Endothelial cell of umbilical vein (primary cell): ENCODE results near the gene HTR7. TPM values are rescaled to one million over a fixed set of nuclear protein-coding genes. Genes with fewer than 3 reads are reported as not detected.

Source experiments
- BruUV-seq: library from RNA; stranded (reverse); fragments of 400-500 nt; replicated peaks from 2 replicates; lab custom pipeline; 2021; lab: Mats Ljungman, UMichigan
- CTCF ChIA-PET: fragments of 300-600, 350-600 bp; sonication (Branson Sonifier 250); formaldehyde crosslinking; loops from one replicate; lab custom pipeline; 2021; ENCODE audit warnings: antibody characterized with exemption, inconsistent platforms; lab: Charles Lee
- POLR2A ChIA-PET: fragments of 300-600, 350-600 bp; sonication (Branson Sonifier 250); formaldehyde crosslinking; loops from one replicate; lab custom pipeline; 2021; ENCODE audit warnings: antibody characterized with exemption, inconsistent platforms; lab: Charles Lee
- DNase-seq: peaks from one replicate; pipeline ENCODE4 v3.0.0-alpha.2; 2011; ENCODE audit warnings: low read depth, low spot score
- FAIRE-seq: peaks from 2 replicates; lab custom pipeline; 2011; peaks lifted over from hg19 to GRCh38; lab: Jason Lieb, UNC
- H2AFZ ChIP-seq: 2 replicates; pipeline ENCODE4 v1.6.0; 2012; ENCODE audit warnings: low read depth, low read length, control low read depth, inconsistent platforms
- H3K27ac ChIP-seq: 2 replicates; pipeline ENCODE4 v1.5.1; 2011; ENCODE audit warnings: low read depth, mild to moderate bottlenecking, control low read depth, low read length, moderate library complexity; ENCODE audit not compliant: insufficient read depth
- H3K27me3 ChIP-seq, 2 experiments: 2 replicates each; pipeline versions ENCODE4 v1.6.0 to v1.6.1; 2011; ENCODE audit warnings: low read length in 2 of 2, mixed read lengths in 1 of 2; ENCODE audit not compliant: control insufficient read depth in 2 of 2, insufficient read depth in 2 of 2
- H3K36me3 ChIP-seq, 2 experiments: 2 replicates in 1 of 2; 3 replicates in 1 of 2; pipeline ENCODE4 v1.5.1; 2011; ENCODE audit warnings: low read length in 2 of 2, mild to moderate bottlenecking in 1 of 2, moderate library complexity in 1 of 2; ENCODE audit not compliant: control insufficient read depth in 2 of 2, insufficient read depth in 2 of 2; ENCODE audit errors: extremely low read depth in 1 of 2
- H3K4me1 ChIP-seq: 3 replicates; pipeline ENCODE4 v1.5.1; 2011; ENCODE audit warnings: mild to moderate bottlenecking, low read length; ENCODE audit not compliant: control insufficient read depth, insufficient read depth; ENCODE audit errors: extremely low read depth
- H3K4me2 ChIP-seq: 2 replicates; pipeline ENCODE4 v1.6.1; 2011; ENCODE audit warnings: low read length, control low read depth, mixed read lengths; ENCODE audit not compliant: insufficient read depth
- H3K4me3 ChIP-seq, 3 experiments: fragments of 200-600 bp in 1 of 3; sonication (generic), shearing (Covaris generic) in 1 of 3; replicated peaks in 1 of 3; 2 replicates each; pipeline ENCODE4 v1.5.1; 2011 to 2016; ENCODE audit warnings: control low read depth in 3 of 3, low read length in 3 of 3, mild to moderate bottlenecking in 2 of 3, inconsistent platforms in 1 of 3, low read depth in 1 of 3, moderate library complexity in 1 of 3; ENCODE audit not compliant: insufficient read depth in 1 of 3
- H3K79me2 ChIP-seq: 2 replicates; pipeline ENCODE4 v1.6.0; 2012; ENCODE audit warnings: low read length, inconsistent platforms; ENCODE audit not compliant: control insufficient read depth, insufficient read depth
- H3K9ac ChIP-seq: replicated peaks from 2 replicates; pipeline ENCODE3; 2011; ENCODE audit warnings: low read length, control low read depth; ENCODE audit not compliant: insufficient read depth; ENCODE audit errors: extremely low read depth
- H3K9me1 ChIP-seq: replicated peaks from 3 replicates; pipeline ENCODE4 v1.6.0; 2011; ENCODE audit warnings: mild to moderate bottlenecking, low read length; ENCODE audit not compliant: control insufficient read depth, insufficient read depth; ENCODE audit errors: extremely low read depth
- H3K9me3 ChIP-seq: replicated peaks from 2 replicates; pipeline ENCODE4 v1.5.1; 2012; ENCODE audit warnings: low read length, inconsistent platforms; ENCODE audit not compliant: control insufficient read depth, insufficient read depth
- H4K20me1 ChIP-seq: replicated peaks from 2 replicates; pipeline ENCODE3; 2011; ENCODE audit warnings: mild to moderate bottlenecking, low read length; ENCODE audit not compliant: control insufficient read depth, insufficient read depth; ENCODE audit errors: extremely low read depth
- CTCF ChIP-seq, 2 donors: IDR thresholded peaks; 1 replicate in 1 of 2; 2 replicates in 1 of 2; pipeline ENCODE4 v1.5.1; 2011; ENCODE audit warnings: low read length in 2 of 2, mild to moderate bottlenecking in 2 of 2, moderate library complexity in 2 of 2, control low read depth in 1 of 2, inconsistent platforms in 1 of 2, low read depth in 1 of 2; ENCODE audit not compliant: insufficient read depth in 1 of 2; ENCODE audit errors: extremely low read depth in 1 of 2
- EZH2 ChIP-seq: IDR thresholded peaks from 2 replicates; pipeline ENCODE4 v1.6.1; 2012; ENCODE audit warnings: borderline replicate concordance, low read depth, mild to moderate bottlenecking, moderate library complexity, low read length, inconsistent platforms; ENCODE audit not compliant: severe bottlenecking
- FOS ChIP-seq: IDR thresholded peaks from 2 replicates; pipeline ENCODE4 v1.6.1; 2011; ENCODE audit warnings: mild to moderate bottlenecking, low read length, moderate library complexity, borderline replicate concordance; ENCODE audit not compliant: insufficient read depth
- GATA2 ChIP-seq: IDR thresholded peaks from 2 replicates; pipeline ENCODE4 v1.7.0; 2011; ENCODE audit warnings: low read depth, mild to moderate bottlenecking, moderate library complexity, mixed read lengths, low read length; ENCODE audit not compliant: insufficient read length, insufficient read depth
- JUN ChIP-seq: IDR thresholded peaks from 2 replicates; pipeline ENCODE4 v1.6.1; 2011; ENCODE audit warnings: borderline replicate concordance, low read depth; ENCODE audit not compliant: insufficient read length, insufficient read depth
- MAX ChIP-seq: IDR thresholded peaks from 2 replicates; pipeline ENCODE4 v1.6.1; 2011; ENCODE audit not compliant: insufficient read depth, insufficient read length
- MYC ChIP-seq: IDR thresholded peaks from one replicate; pipeline ENCODE4 v1.6.1; 2011; ENCODE audit warnings: mild to moderate bottlenecking, low read depth, low read length
- POLR2A ChIP-seq: IDR thresholded peaks from 2 replicates; pipeline ENCODE4 v1.6.1; 2012; ENCODE audit warnings: low read depth, mild to moderate bottlenecking, control low read depth, low read length
- POLR2AphosphoS5 ChIP-seq: IDR thresholded peaks from 2 replicates; pipeline ENCODE4 v1.6.1; 2012; ENCODE audit warnings: low read depth, mild to moderate bottlenecking, control low read depth, low read length, moderate library complexity; ENCODE audit not compliant: insufficient read depth
- dilution Hi-C: fragments of 300-500 bp; cut with MboI; formaldehyde crosslinking; loops from one replicate; pipeline ENCODE4 v1.15.0; 2019; ENCODE audit warnings: low sequenced_read_pairs; ENCODE audit not compliant: extremely low pct_ligation_motif_present
- intact Hi-C: fragments of 100-400 bp; cut with micrococcal nuclease; formaldehyde crosslinking; loops from one replicate; pipeline ENCODE4 v1.10.0; 2022
- polyA plus RNA-seq, 4 experiments: library from polyadenylated mRNA; depleted of rRNA in 3 of 4; stranded (reverse) in 3 of 4; unstranded in 1 of 4; fragments of >200 nt; gene quantifications; 2 replicates each; pipeline versions ENCODE4 v1.2.1 to v1.2.3, GENCODE V29; 2011 to 2012; ENCODE audit warnings: missing spikeins in 1 of 4
- total RNA-seq: library from RNA; stranded (reverse); gene quantifications from 2 replicates; pipeline ENCODE4 v1.2.3, GENCODE V29; 2021

Gene HTR7
- total and polyA plus RNA-seq, 2 donors (not counting 3 experiments of a cell fraction or from before 2014, with no cell fraction given), result 0.01 to 0.22 TPM

- Histone ChIP-seq H3K9me1 (no peaks in the 10 kb centered on the region), H3K4me3 (no peak overlapping the region), H3K79me2 (no peaks in the 10 kb centered on the region), H2AFZ (no peak overlapping the region), H3K27ac (no peak overlapping the region), H4K20me1 (no peaks in the 10 kb centered on the region), H3K4me1 (peaks cover 6% of the 10 kb centered on the region), H3K27me3 (peaks cover 4 to 6% of the 10 kb centered on the region in 2 experiments), H3K36me3 (no peaks in the 10 kb centered on the region), H3K9me3 (no peaks in the 10 kb centered on the region), H3K4me2 (no peak overlapping the region), H3K9ac (no peak overlapping the region)
- ChIA-PET POLR2A (no interaction called here), CTCF (interaction anchor here (1.2 to 11.4 kb wide), 2 partner anchors 119 to 458 kb away, joined by 3 to 169 read pairs; no protein-coding TSS in a partner anchor)
- FAIRE-seq (no peak), DNase-seq (no peak)
- TF ChIP-seq GATA2, result no peak
- no peak for TF ChIP-seq MAX
- no TSS peak for BruUV-seq
- dilution Hi-C loops, result no loop called here
- intact Hi-C loops, result loop anchor here (10.0 kb wide), 1 partner anchor 951 kb away; no protein-coding TSS in a partner anchor
These were observed 112.3 kb downstream of the HTR7 start for GRCh38 chr10:90745565-90745964.

GRCh38 chr10:90743291-90743690 lies 114.5 kb downstream of the HTR7 start:
- no peaks in the 10 kb centered on the region for H4K20me1 ChIP-seq
- H3K4me3 ChIP-seq, result no peak overlapping the region
- H3K9me1 ChIP-seq, result no peaks in the 10 kb centered on the region
- CTCF ChIA-PET, result interaction anchor here (11.4 kb wide), 1 partner anchor 121 kb away, joined by 169 read pairs; no protein-coding TSS in a partner anchor
- H3K4me2 ChIP-seq, result no peak overlapping the region
- H3K27ac ChIP-seq, result no peak overlapping the region
- POLR2A ChIA-PET, result no interaction called here
- intact Hi-C loops (loop anchor here (10.0 kb wide), 1 partner anchor 948 kb away; no protein-coding TSS in a partner anchor), dilution Hi-C loops (no loop called here)
- DNase-seq, result no peak
- TF ChIP-seq EZH2 (no peak), POLR2A (no peak), GATA2 (no peak), MYC (no peak), MAX (no peak), JUN (no peak), POLR2AphosphoS5 (no peak), CTCF (IDR thresholded peaks at IDR 0.05; ENCODE audit: extremely low read depth in 1 of 2, insufficient read depth in 1 of 2, low read depth in 1 of 2, low read length in 2 of 2) (no peak), FOS (no peak)
- H3K9me3 ChIP-seq, result no peaks in the 10 kb centered on the region
- no peak for FAIRE-seq
- no TSS peak for BruUV-seq
- no peaks in the 10 kb centered on the region for H3K79me2 ChIP-seq
- peaks cover 6% of the 10 kb centered on the region for H3K4me1 ChIP-seq
- H3K36me3 ChIP-seq, result no peaks in the 10 kb centered on the region
- H2AFZ ChIP-seq, result no peak overlapping the region
- H3K9ac ChIP-seq, result no peak overlapping the region
- H3K27me3 ChIP-seq, result peaks cover 3 to 4% of the 10 kb centered on the region in 2 experiments
